ENCODE measurements around the gene AXL.
"Not testable (repeated sequence)": the region's sequence is repeated elsewhere in the genome, so short reads cannot be mapped to it uniquely, and the experiment has no call there.

AXL gene

GRCh38 chr19:41263850-41264580 lies 45.0 kb downstream of the AXL start, which contains the start of gene HNRNPUL1:
Gene HNRNPUL1, plus strand, starts transcription at chr19:41264372. Its CDS starts 132 bp downstream, at chr19:41264504.
- DNase-seq: peak; percentile 95 to 99 (median 98)
- intact Hi-C loops (cut with DNase I): loop anchor here (2.0 to 10.0 kb wide), 2 partner anchors 45 to 171 kb away; partner anchors contain the start of gene DMAC2

GRCh38 chr19:41264581-41265394 lies 45.8 kb downstream of the AXL start:
- peak in 39 of 42 donors; percentile 17 to 74 (median 41) for DNase-seq
- intact Hi-C loops (cut with DNase I): loop anchor here (2.0 to 10.0 kb wide), 2 partner anchors 44 to 170 kb away; partner anchors contain the start of gene DMAC2

- intact Hi-C loops (cut with DNase I): loop anchor here (2.0 to 10.0 kb wide), 2 partner anchors 43 to 169 kb away; partner anchors contain the start of gene DMAC2
- peak in 2 of 42 donors; percentile 10 to 14 for DNase-seq
These were observed 46.6 kb downstream of the AXL start for GRCh38 chr19:41265395-41266153.

GRCh38 chr19:41269055-41269454 lies 50.0 kb downstream of the AXL start:
- intact Hi-C loops (cut with DNase I): loop anchor here (10.0 kb wide), 1 partner anchor 166 kb away; the partner anchor contains the start of gene DMAC2
- no peak for DNase-seq

- no peak for DNase-seq
- intact Hi-C loops (cut with DNase I): loop anchor here (10.0 kb wide), 1 partner anchor 165 kb away; the partner anchor contains the start of gene DMAC2
These were observed 50.5 kb downstream of the AXL start for GRCh38 chr19:41269571-41269970.

GRCh38 chr19:41273076-41273475 lies 54.1 kb downstream of the AXL start:
- no peak for DNase-seq

GRCh38 chr19:41274802-41275201 lies 55.8 kb downstream of the AXL start:
- intact Hi-C loops (cut with DNase I): no loop called here
- DNase-seq: no peak

More at GRCh38 chr19:41273076-41273475, 54.1 kb downstream of the AXL start:
- intact Hi-C loops (cut with DNase I): no loop called here

- intact Hi-C loops (cut with DNase I): no loop called here
- DNase-seq: no peak
These were observed 57.2 kb downstream of the AXL start for GRCh38 chr19:41276231-41276630.

- intact Hi-C loops (cut with DNase I): no loop called here
These were observed 59.5 kb downstream of the AXL start for GRCh38 chr19:41278478-41278877.

GRCh38 chr19:41288673-41289530 lies 69.9 kb downstream of the AXL start:
- no peak for DNase-seq
- intact Hi-C loops (cut with DNase I): no loop called here

More at GRCh38 chr19:41278478-41278877, 59.5 kb downstream of the AXL start:
- DNase-seq: no peak

GRCh38 chr19:41289814-41290213 lies 70.8 kb downstream of the AXL start:
- intact Hi-C loops (cut with DNase I); DNase-seq: not testable (repeated sequence)

- DNase-seq: no peak
- intact Hi-C loops (cut with DNase I): no loop called here
These were observed 75.4 kb downstream of the AXL start for GRCh38 chr19:41294393-41294792.

- DNase-seq: no peak
- intact Hi-C loops (cut with DNase I): no loop called here
These were observed 76.5 kb downstream of the AXL start for GRCh38 chr19:41295499-41295898.

- intact Hi-C loops (cut with DNase I): no loop called here
- no peak for DNase-seq
These were observed 77.4 kb downstream of the AXL start for GRCh38 chr19:41296433-41296871.

GRCh38 chr19:41297628-41298347 lies 78.8 kb downstream of the AXL start:
- intact Hi-C loops (cut with DNase I): no loop called here
- DNase-seq: peak in 4 of 42 donors; percentile 12 to 47 (median 34)

GRCh38 chr19:41298348-41298964 lies 79.4 kb downstream of the AXL start:
- intact Hi-C loops (cut with DNase I): no loop called here
- DNase-seq: peak in 26 of 42 donors; percentile 16 to 69 (median 40)
